ENCODE data around the gene WDCP.

Gene WDCP

GRCh38 chr2:24038786-24039499, 8.2 kb downstream of the WDCP start:
- Histone ChIP-seq H3K36me3 (ENCODE audit: insufficient read depth, low read length) (peaks cover 38% of the 10 kb centered on the region), H4K20me1 (ENCODE audit: insufficient read depth, low read length) (no peaks in the 10 kb centered on the region), H3K79me2 (ENCODE audit: insufficient read depth, low read length) (peaks cover 19% of the 10 kb centered on the region), H3K9me3 (ENCODE audit: low read length) (no peaks in the 10 kb centered on the region), H3F3A (ENCODE audit: insufficient read depth, low read length) (no peaks in the 10 kb centered on the region), H3K27ac (ENCODE audit: low read depth, low read length, poor library complexity, severe bottlenecking) (no peak overlapping the region), H3K27me3 (ENCODE audit: insufficient read depth, low read length) (no peaks in the 10 kb centered on the region), H3K4me2 (ENCODE audit: low read length) (no peak overlapping the region), H3K9me2 (ENCODE audit: low read depth, low read length) (no peaks in the 10 kb centered on the region), H2AFZ (ENCODE audit: low read length) (no peak overlapping the region), H3K4me1 (ENCODE audit: insufficient read depth, low read length, severe bottlenecking) (peaks cover 5% of the 10 kb centered on the region), H3K9ac (ENCODE audit: low read length) (no peak overlapping the region), H3K4me3 (ENCODE audit: low read depth, low read length, poor library complexity, severe bottlenecking) (no peak overlapping the region)
- TF ChIP-seq, protein P1, sequence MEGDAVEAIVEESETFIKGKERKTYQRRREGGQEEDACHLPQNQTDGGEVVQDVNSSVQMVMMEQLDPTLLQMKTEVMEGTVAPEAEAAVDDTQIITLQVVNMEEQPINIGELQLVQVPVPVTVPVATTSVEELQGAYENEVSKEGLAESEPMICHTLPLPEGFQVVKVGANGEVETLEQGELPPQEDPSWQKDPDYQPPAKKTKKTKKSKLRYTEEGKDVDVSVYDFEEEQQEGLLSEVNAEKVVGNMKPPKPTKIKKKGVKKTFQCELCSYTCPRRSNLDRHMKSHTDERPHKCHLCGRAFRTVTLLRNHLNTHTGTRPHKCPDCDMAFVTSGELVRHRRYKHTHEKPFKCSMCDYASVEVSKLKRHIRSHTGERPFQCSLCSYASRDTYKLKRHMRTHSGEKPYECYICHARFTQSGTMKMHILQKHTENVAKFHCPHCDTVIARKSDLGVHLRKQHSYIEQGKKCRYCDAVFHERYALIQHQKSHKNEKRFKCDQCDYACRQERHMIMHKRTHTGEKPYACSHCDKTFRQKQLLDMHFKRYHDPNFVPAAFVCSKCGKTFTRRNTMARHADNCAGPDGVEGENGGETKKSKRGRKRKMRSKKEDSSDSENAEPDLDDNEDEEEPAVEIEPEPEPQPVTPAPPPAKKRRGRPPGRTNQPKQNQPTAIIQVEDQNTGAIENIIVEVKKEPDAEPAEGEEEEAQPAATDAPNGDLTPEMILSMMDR (IDR thresholded peaks at IDR 0.05; ENCODE audit: low read length), result no peak
- TF ChIP-seq EZH2 (IDR thresholded peaks at IDR 0.05; ENCODE audit: borderline replicate concordance, low read length), result no peak

DNA sequence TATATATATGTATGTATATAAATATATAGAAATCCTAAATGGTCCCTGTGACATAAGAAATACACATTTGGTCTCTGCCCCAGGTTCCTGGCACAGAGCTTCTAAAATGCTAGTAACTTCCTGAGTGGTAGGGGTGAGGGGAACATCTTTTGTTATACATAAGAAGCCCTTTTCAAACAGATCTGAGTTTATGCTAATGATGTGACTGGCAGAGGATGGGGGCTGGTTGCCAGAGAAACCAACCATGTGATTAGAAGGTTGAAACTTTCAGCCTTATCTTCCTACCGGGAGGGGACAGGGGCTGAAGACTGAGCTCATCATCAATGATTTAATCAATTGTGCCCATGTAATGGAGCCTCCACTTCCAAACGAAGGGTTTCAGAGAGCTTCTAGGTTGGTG, 21.0 kb downstream of the WDCP start:
- Histone ChIP-seq H2AFZ (ENCODE audit: low read length) (no peak overlapping the region), H3K27me3 (ENCODE audit: insufficient read depth, low read length) (no peaks in the 10 kb centered on the region), H3K9me3 (ENCODE audit: low read length) (no peaks in the 10 kb centered on the region), H3K9me2 (ENCODE audit: low read depth, low read length) (no peaks in the 10 kb centered on the region), H3F3A (ENCODE audit: insufficient read depth, low read length) (no peaks in the 10 kb centered on the region), H3K36me3 (ENCODE audit: insufficient read depth, low read length) (peaks cover 48% of the 10 kb centered on the region), H3K9ac (ENCODE audit: low read length) (no peak overlapping the region), H3K4me3 (ENCODE audit: low read depth, low read length, poor library complexity, severe bottlenecking) (no peak overlapping the region), H3K4me2 (ENCODE audit: low read length) (no peak overlapping the region), H3K4me1 (ENCODE audit: insufficient read depth, low read length, severe bottlenecking) (no peaks in the 10 kb centered on the region), H3K79me2 (ENCODE audit: insufficient read depth, low read length) (no peaks in the 10 kb centered on the region), H4K20me1 (ENCODE audit: insufficient read depth, low read length) (no peaks in the 10 kb centered on the region), H3K27ac (ENCODE audit: low read depth, low read length, poor library complexity, severe bottlenecking) (no peak overlapping the region)
- TF ChIP-seq, protein P1 (IDR thresholded peaks at IDR 0.05; ENCODE audit: low read length), result no peak
- no peak for TF ChIP-seq EZH2 (IDR thresholded peaks at IDR 0.05; ENCODE audit: borderline replicate concordance, low read length)

DNA sequence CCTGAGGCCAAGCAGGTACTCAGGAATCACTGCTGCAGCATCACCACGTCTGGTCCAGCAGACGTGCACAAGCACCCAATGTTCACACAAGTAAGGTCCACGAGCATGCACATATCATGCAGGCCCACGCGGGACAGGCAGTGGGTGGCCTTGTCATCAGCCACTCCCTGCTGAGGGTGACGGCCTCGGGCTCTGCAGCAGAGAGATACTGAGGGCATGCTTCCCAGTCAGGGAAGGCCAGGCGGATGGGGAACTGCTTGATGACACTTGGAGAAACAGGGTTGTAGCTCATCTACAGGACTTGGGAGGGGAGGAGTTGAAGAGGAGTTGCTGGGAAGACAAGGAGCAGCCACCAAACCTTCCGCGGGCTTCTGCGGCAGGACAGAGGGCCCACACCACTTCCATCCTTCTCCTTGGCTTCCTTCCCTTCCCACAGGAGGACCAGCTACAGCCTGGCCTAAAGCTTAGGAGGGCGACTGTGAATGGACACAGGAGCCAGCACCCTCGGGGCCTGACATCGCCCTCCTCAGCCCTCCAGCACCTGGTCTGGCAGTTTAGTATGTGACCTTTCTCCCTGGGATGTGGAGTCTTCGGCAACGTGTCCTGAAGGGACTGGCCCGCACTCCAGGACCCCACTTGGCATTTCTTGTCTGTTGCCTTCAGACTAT, 22.1 kb downstream of the WDCP start:
- Histone ChIP-seq H3K27ac (ENCODE audit: low read depth, low read length, poor library complexity, severe bottlenecking) (no peak overlapping the region), H3K9me3 (ENCODE audit: low read length) (no peaks in the 10 kb centered on the region), H3K4me3 (ENCODE audit: low read depth, low read length, poor library complexity, severe bottlenecking) (no peak overlapping the region), H3K4me2 (ENCODE audit: low read length) (no peak overlapping the region), H3K4me1 (ENCODE audit: insufficient read depth, low read length, severe bottlenecking) (no peaks in the 10 kb centered on the region), H3F3A (ENCODE audit: insufficient read depth, low read length) (no peaks in the 10 kb centered on the region), H2AFZ (ENCODE audit: low read length) (no peak overlapping the region), H4K20me1 (ENCODE audit: insufficient read depth, low read length) (no peaks in the 10 kb centered on the region), H3K36me3 (ENCODE audit: insufficient read depth, low read length) (peaks cover 37% of the 10 kb centered on the region), H3K9me2 (ENCODE audit: low read depth, low read length) (no peaks in the 10 kb centered on the region), H3K27me3 (ENCODE audit: insufficient read depth, low read length) (no peaks in the 10 kb centered on the region), H3K79me2 (ENCODE audit: insufficient read depth, low read length) (no peaks in the 10 kb centered on the region), H3K9ac (ENCODE audit: low read length) (no peak overlapping the region)
- TF ChIP-seq, protein P1 (IDR thresholded peaks at IDR 0.05; ENCODE audit: low read length), result no peak
- no peak for TF ChIP-seq EZH2 (IDR thresholded peaks at IDR 0.05; ENCODE audit: borderline replicate concordance, low read length)

Measured in OCI-LY1 (cell line).